Progenitor cell of endocrine pancreas (in vitro differentiated cells): Measurements from ENCODE around the gene LRRC8A. TPM values are rescaled to one million over a fixed set of nuclear protein-coding genes. Genes with fewer than 3 reads are reported as not detected.

Source experiments
- DNase-seq: peaks from one replicate; pipeline ENCODE4 v3.0.0; 2021; ENCODE audit warnings: low spot score; ENCODE audit not compliant: unreplicated experiment
- H3K27ac Mint-ChIP-seq: 2 replicates; pipeline ENCODE4 v1.8.0; 2021; ENCODE audit warnings: mild to moderate bottlenecking, moderate library complexity, mixed read lengths
- H3K27me3 Mint-ChIP-seq: 2 replicates; pipeline ENCODE4 v1.8.0; 2021; ENCODE audit warnings: mixed read lengths
- H3K36me3 Mint-ChIP-seq: 2 replicates; pipeline ENCODE4 v1.8.0; 2022; ENCODE audit warnings: mixed read lengths; ENCODE audit not compliant: insufficient read depth
- H3K4me1 Mint-ChIP-seq: 2 replicates; pipeline ENCODE4 v1.8.0; 2021; ENCODE audit warnings: low read depth, mixed read lengths
- H3K4me3 Mint-ChIP-seq: 2 replicates; pipeline ENCODE4 v1.8.0; 2021; ENCODE audit warnings: low read depth, mild to moderate bottlenecking, moderate library complexity, mixed read lengths
- H3K9me3 Mint-ChIP-seq: 2 replicates; pipeline ENCODE4 v1.8.0; 2021; ENCODE audit warnings: low read depth, mixed read lengths
- total RNA-seq: library from RNA; stranded (reverse); gene quantifications from 2 replicates; pipeline ENCODE4 v1.2.1, GENCODE V29; 2021
- TF ChIP-seq, protein P1 (sequence below): fragments of 200-600 bp; sonication (generic); IDR thresholded peaks from one replicate; pipeline ENCODE4 v1.5.0; 2021; ENCODE audit warnings: antibody characterized with exemption, mild to moderate bottlenecking; ENCODE audit not compliant: unreplicated experiment

The LRRC8A gene
- total RNA-seq, 1 donor from 2014 or later, result 38.2 TPM

DNA sequence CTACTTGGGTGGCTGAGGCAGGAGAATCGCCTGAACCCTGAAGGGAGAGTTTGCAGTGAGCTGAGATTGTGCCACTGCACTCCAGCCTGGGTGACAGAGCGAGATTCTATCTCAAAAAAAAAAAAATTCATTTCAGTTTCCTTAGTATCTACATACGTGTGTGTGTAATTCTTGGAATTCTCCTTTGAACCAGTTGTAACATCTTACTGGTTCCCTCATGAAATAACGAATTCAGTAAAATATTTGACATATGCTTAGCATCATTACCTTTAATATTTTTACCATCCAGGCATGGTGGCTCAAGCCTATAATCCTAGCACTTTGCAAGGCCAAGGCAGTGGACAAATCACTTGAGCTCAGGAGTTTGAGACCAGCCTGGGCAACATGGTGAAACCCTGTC lies 47.6 kb downstream of the LRRC8A start:
- no peak for DNase-seq
- Mint-ChIP-seq H3K27ac (no peak overlapping the region), H3K36me3 (peaks cover 2% of the 10 kb centered on the region), H3K4me1 (peaks cover 4% of the 10 kb centered on the region), H3K9me3 (no peaks in the 10 kb centered on the region), H3K4me3 (no peak overlapping the region), H3K27me3 (no peaks in the 10 kb centered on the region)
- TF ChIP-seq, protein P1, sequence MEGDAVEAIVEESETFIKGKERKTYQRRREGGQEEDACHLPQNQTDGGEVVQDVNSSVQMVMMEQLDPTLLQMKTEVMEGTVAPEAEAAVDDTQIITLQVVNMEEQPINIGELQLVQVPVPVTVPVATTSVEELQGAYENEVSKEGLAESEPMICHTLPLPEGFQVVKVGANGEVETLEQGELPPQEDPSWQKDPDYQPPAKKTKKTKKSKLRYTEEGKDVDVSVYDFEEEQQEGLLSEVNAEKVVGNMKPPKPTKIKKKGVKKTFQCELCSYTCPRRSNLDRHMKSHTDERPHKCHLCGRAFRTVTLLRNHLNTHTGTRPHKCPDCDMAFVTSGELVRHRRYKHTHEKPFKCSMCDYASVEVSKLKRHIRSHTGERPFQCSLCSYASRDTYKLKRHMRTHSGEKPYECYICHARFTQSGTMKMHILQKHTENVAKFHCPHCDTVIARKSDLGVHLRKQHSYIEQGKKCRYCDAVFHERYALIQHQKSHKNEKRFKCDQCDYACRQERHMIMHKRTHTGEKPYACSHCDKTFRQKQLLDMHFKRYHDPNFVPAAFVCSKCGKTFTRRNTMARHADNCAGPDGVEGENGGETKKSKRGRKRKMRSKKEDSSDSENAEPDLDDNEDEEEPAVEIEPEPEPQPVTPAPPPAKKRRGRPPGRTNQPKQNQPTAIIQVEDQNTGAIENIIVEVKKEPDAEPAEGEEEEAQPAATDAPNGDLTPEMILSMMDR, result no peak

DNA sequence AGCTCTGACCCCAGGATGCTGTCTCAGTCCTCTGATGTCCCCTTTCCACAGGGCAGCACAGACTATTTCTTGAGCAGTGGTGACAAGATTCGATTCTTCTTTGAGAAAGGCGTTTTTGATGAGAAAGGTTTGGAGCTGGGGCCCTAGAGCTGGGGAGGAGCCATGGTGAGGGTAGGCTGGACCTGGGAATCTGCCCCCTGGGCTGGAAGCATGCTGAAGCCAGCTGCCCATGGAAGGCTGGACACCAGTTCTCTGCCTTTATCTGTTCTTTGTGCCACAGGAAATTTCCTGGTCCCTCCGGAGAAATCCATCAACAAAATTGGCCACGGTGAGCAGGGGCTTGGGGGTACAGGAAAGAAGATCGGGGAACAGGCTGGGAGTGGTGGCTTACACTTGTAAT lies 51.8 kb downstream of the LRRC8A start:
- TF ChIP-seq, protein P1, result no peak
- H3K27me3 Mint-ChIP-seq, result no peaks in the 10 kb centered on the region
- H3K9me3 Mint-ChIP-seq, result no peaks in the 10 kb centered on the region
- no peak overlapping the region for H3K27ac Mint-ChIP-seq
- H3K36me3 Mint-ChIP-seq, result no peaks in the 10 kb centered on the region
- no peaks in the 10 kb centered on the region for H3K4me1 Mint-ChIP-seq
- no peak overlapping the region for H3K4me3 Mint-ChIP-seq
- DNase-seq, result no peak

DNA sequence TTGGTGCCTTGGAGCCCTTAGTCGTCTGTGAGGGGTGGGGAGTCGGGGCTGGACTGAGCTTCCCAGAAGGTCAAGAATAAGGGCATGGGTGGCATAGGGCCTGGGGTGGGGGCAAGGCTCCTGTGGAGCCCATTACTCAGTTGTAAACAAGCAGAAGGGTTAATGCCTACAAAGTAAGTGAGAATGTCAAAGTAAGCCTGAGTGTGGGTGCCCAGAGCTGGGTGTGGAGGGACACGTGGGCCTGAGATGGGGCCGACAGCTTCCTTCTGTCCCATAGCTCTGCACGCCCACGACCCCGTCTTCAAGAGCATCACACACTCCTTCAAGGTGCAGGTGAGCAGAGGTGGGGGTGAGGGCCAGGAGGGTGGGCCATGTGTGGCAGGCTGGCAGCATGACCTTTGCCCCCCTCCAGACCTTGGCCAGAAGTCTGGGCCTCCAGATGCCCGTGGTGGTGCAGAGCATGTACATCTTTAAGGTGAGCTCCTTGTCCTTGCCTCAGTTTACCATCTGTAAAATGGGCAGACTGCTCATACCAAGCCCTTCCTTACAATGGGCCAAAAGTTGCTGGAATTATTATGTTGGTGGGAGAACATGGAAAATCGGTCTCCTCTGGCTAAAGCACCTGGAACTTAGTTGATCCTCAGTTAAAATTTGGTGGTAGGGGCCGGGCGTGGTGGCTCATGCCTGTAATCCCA lies 54.4 kb downstream of the LRRC8A start:
- H3K36me3 Mint-ChIP-seq, result no peaks in the 10 kb centered on the region
- no peaks in the 10 kb centered on the region for H3K27me3 Mint-ChIP-seq
- H3K4me3 Mint-ChIP-seq, result no peak overlapping the region
- no peak overlapping the region for H3K27ac Mint-ChIP-seq
- no peaks in the 10 kb centered on the region for H3K4me1 Mint-ChIP-seq
- DNase-seq, result no peak
- TF ChIP-seq, protein P1, result no peak
- H3K9me3 Mint-ChIP-seq, result no peaks in the 10 kb centered on the region

DNA sequence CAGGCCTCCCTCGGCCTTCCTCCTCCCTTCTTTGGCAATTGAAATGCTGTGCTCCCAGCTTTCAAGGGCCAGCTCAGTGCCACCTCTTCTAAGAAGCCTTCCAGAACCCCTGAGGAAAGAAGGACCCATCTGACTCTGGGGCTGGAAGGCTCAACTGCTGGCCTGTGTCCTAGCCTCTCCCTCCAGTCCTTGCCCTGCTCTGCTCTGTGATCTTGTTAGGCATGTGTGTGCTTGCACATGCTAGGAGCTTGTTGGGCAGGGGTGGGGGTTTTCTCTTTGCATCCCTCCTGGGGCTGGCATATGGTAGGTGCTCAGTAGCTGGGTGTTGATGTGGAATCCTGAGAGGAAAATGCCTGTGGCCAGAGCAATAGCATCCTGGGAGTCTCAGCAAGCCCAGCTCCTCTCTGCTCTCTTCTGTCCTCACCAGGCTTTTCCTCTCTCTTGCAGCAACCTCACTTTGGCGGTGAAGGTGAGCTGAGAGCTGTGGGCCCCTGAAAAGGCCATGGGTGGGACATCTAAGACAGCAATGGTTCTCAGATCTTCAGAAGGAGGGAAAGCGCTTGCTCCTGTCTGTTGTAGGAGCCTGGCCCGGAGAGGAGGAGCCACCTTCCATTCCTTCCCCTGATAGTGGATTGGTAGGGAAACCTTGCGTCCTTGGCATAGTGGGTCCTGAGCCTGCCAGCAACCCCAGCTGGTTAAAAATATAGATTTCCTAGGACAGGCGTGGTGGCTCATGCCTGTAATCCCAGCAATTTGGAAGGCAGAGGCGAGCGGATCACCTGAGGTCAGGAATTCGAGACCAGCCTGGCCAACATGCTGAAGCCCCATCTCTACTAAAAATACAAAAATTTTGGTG lies 55.6 kb downstream of the LRRC8A start:
- no peak for DNase-seq
- Mint-ChIP-seq H3K4me3 (no peak overlapping the region), H3K27me3 (no peaks in the 10 kb centered on the region), H3K4me1 (no peaks in the 10 kb centered on the region), H3K36me3 (no peaks in the 10 kb centered on the region), H3K27ac (no peak overlapping the region), H3K9me3 (no peaks in the 10 kb centered on the region)
- TF ChIP-seq, protein P1, result no peak

DNA sequence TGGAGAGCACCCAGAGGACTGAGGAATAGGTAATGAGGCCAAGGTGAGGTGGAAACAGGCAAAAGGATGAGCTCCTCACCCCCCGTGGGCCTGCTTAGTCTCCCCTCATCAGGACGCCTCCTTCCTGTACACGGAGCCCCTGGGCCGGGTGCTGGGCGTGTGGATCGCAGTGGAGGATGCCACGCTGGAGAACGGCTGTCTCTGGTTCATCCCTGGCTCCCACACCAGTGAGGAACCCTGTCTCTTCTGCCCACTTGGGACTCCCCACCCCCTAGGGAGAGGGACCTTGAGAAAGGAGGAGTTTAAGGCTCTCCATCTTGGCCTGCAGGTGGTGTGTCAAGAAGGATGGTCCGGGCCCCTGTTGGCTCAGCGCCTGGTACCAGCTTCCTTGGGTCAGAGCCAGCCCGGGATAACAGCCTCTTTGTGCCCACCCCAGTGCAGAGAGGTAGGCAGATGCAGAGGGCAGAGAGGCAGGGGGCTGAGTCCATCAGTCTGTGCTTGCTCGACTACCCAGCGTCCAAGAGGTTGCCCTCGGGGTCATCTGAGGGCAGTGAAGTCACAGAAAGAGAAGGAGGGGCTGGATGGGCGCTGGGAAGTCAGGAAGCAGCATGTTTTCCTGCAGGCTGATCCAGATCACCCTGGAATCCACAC lies 58.5 kb downstream of the LRRC8A start:
- H3K27me3 Mint-ChIP-seq, result no peaks in the 10 kb centered on the region
- no peaks in the 10 kb centered on the region for H3K9me3 Mint-ChIP-seq
- TF ChIP-seq, protein P1, result no peak
- H3K4me1 Mint-ChIP-seq, result peaks cover 3% of the 10 kb centered on the region
- H3K36me3 Mint-ChIP-seq, result no peaks in the 10 kb centered on the region
- no peak for DNase-seq
- H3K27ac Mint-ChIP-seq, result no peak overlapping the region
- H3K4me3 Mint-ChIP-seq, result no peak overlapping the region
